Epithelial cell of proximal tubule (primary cell): ENCODE results near the gene PQBP1. TPM values are rescaled to one million over a fixed set of nuclear protein-coding genes. Genes with fewer than 3 reads are reported as not detected.

Experiments
- DNase-seq: peaks from one replicate; pipeline ENCODE4 v3.0.0-alpha.2; 2011; ENCODE audit warnings: low read depth
- H3K4me3 ChIP-seq: 2 replicates; pipeline ENCODE4 v1.5.1; 2011; ENCODE audit warnings: low read depth, mild to moderate bottlenecking, low read length
- total RNA-seq: library from RNA; depleted of rRNA; stranded (reverse); fragments of >200 nt; gene quantifications from 2 replicates; pipeline ENCODE4 v1.2.3, GENCODE V29; 2015
- TF ChIP-seq, protein P1 (sequence below): conservative IDR thresholded peaks from 2 replicates; pipeline ENCODE4 v1.5.1; 2012; ENCODE audit warnings: low read depth, mild to moderate bottlenecking, low read length

PQBP1 gene
- total RNA-seq, 1 donor from 2014 or later: 84.6 TPM

- H3K4me3 ChIP-seq: peak within 1 kb of the TSS; percentile 78
- TF ChIP-seq, protein P1, sequence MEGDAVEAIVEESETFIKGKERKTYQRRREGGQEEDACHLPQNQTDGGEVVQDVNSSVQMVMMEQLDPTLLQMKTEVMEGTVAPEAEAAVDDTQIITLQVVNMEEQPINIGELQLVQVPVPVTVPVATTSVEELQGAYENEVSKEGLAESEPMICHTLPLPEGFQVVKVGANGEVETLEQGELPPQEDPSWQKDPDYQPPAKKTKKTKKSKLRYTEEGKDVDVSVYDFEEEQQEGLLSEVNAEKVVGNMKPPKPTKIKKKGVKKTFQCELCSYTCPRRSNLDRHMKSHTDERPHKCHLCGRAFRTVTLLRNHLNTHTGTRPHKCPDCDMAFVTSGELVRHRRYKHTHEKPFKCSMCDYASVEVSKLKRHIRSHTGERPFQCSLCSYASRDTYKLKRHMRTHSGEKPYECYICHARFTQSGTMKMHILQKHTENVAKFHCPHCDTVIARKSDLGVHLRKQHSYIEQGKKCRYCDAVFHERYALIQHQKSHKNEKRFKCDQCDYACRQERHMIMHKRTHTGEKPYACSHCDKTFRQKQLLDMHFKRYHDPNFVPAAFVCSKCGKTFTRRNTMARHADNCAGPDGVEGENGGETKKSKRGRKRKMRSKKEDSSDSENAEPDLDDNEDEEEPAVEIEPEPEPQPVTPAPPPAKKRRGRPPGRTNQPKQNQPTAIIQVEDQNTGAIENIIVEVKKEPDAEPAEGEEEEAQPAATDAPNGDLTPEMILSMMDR: no peak
- no peak for DNase-seq
These were observed 13.9 kb downstream of the PQBP1 start, which contains the start of gene SLC35A2 for GRCh38 chrX:48911412-48912182. Gene SLC35A2, minus strand, starts transcription at chrX:48911646. Its CDS starts 10 bp downstream, at chrX:48911636.

DNA sequence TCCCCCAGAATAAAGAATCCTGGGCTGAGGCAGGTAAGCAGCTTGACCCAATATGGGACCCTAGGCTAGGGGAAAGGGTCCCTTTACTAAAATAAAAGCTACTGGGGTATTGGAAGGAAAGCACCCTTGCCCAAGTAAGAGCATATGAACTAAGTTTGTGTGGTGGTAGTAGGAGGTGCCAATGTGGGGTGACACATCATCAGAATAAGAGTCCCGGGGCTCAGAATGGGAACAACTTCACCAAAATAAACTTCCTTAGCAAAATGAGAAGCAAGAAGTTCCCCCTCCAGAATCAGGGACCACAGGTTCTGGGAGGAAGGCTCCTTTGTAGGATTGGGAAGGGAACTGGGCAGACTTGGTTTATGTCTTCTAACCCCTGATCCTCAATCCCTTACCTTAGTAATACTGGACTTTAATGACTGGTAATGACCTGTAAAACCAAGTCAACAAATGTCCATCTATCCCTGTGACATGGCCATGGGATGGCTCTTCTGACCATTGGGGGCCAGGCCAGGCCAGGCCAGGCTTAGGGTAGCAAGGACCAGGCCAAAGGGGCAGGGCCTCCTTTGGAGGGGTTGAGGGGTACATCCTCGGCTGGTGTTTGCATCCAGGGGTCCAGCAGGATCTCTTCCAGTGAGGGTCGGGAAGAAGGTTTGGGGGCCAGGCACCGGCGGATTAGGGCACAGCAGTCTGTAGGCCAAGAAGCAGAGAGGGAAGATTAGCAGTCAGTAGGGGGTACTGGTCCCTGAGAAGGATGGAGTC lies 16.1 kb downstream of the PQBP1 start:
- TF ChIP-seq, protein P1: no peak
- no peak for DNase-seq
- H3K4me3 ChIP-seq: no peak overlapping the region

DNA sequence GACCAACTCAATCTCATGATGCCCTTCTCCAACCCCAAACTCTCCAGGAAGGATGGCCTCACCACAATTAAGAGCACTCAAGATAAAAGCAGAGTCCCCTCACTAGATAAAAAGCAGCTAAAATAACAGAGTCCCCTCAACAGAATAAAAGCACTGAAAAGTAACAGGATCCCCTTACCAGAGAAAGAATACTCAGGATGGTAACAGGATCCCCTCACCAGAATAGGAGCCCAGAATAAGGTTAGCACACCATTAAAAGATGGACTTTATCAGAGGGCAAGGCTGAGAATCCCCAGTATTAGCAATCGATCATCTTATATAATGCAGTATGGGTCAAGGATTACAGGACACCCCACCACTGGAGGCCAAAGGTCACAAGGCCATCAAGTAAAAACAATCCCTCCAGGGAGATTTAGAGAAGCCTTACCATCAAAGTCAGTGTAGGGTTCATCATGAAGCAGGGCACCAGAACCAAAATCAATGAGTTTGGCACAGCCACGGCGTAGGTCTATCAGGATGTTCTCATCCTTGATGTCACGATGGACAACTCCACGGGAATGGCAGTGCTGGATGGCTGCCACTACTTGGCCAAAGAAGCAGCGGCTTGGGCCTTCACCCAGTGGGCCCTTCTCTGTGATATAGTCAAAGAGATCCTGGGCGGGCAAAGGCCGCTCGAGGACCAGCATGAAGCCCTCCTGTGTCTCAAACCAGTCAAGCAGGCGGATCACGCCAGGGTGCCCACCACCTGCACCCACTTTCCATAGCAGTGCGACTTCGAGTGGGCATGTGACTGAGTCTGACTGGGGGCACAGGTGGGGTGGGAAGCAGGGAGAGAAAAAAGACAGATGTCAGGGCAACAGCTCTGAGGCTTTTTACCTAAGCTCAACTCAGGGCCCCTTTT lies 17.1 kb downstream of the PQBP1 start:
- no peak overlapping the region for H3K4me3 ChIP-seq
- TF ChIP-seq, protein P1: no peak
- no peak for DNase-seq

DNA sequence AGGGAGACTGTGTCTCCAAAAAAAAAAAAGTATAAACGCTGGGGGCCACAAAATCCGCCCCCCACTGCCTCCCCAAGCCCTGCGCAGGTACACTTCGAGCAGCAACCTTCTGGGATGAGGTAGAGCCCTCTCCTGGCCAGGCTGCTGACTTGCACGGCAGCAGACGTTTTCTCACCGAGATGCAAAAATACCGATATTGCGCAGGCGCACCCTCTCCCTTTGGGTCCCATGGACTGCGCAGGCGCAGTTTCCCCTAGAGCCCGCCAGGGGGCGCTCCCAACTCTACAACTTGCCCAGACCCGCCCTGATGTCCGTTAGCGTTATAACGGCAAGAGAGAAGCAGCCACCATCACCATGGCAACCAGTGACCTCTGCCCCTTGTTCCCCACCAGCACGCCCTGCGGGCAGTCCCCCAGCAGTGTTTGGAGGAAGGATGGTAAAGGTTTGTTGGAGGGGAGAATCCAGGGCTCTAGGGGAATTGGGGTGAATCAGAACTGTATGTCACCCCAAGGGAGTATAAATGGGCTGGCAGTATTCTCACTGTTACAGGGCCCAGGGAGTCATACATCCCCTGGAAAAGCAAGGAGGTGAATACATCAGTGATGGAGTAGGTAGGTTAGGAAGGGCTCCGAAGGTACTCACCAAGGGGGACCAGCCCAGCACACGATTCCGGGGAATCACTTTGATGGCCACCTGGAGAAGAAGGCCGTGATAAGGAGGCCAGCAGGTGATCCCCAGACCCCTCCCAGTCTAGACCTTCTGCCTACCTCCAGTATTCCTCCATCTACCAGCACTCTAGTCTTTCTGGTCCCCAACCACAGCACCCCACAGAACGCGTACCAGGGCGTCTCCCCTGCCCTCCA lies 19.6 kb downstream of the PQBP1 start:
- peak overlapping the region; percentile 78 for H3K4me3 ChIP-seq
- DNase-seq: peak; percentile 39
- TF ChIP-seq, protein P1: peak; percentile 77

DNA sequence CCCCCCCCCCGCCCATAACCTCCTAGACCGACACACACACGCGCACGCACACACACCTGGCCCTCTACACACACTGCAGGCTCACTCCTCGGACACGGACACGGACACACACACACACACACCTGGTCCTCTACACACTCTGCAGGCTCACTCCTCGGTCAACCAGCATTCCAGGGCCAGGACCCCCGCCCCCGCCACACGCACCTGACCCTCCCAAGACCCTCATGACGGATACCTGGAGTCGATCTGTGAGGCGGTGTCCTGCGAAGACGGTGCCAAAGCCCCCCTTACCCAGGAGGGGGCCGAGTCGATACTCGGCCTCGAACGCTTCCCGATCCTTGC lies 20.5 kb downstream of the PQBP1 start:
- TF ChIP-seq, protein P1: no peak
- peak overlapping the region; percentile 78 for H3K4me3 ChIP-seq
- DNase-seq: no peak
